Stimulated activated CD8-positive, alpha-beta memory T cell treated with anti-CD3 and anti-CD28 coated beads, Interleukin-12 subunit alpha, Interleukin-12 subunit beta, amount 100 ng/mL, for 24 hours (primary cell): Measurements from ENCODE around the gene FLNA.
"Not testable (repeated sequence)": the region's sequence is repeated elsewhere in the genome, so short reads cannot be mapped to it uniquely, and the experiment has no call there.

Experiments used
- DNase-seq: peaks from one replicate; pipeline ENCODE4 v3.0.0-alpha.2; 2020; ENCODE audit errors: extremely low read depth

The FLNA gene

GRCh38 chrX:154360155-154360713, 14.2 kb downstream of the FLNA start:
- no peak for DNase-seq

- no peak for DNase-seq
Observed at GRCh38 chrX:154359362-154360154, 14.9 kb downstream of the FLNA start.

DNA sequence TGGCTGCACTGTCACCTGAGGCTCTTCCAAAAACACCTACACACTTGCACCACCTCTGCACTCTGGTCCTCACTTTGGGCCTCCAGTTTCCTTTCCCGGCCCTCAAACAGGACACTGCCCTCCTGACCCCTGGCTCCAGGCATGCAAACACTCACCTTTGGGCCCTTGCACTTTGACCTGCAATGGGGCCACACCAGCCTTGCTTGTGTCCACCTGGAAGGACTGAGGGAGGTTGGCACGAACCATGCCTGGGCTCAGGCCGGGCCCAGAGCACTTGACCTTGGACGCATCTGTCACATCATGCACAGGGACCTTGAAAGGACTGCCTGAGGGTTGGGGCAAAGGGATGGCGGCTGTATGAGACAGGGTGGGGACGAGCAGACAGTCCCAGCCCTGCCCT, 15.6 kb downstream of the FLNA start:
- no peak for DNase-seq

DNA sequence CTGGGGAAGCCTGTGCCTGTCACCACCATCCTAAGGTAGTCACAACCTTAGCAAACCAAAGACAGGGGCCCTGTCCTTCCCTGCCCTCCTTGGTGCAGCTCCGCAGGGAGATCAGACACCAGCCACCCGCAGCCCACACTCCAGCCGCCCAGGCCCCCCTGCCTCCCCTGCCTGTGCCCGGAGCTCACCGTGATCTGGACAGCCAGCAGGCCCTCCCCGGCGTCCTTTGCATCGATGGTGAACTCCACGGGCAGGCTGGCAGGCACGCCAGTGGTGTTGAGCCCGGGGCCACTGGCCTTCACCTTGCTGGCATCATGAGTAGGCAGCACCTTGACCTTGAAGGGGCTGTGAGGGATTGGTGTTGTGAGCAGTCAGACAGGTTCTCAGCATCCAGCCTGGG, 16.4 kb downstream of the FLNA start:
- DNase-seq = no peak

- DNase-seq = no peak
Observed at GRCh38 chrX:154357205-154357604, 17.2 kb downstream of the FLNA start.

DNA sequence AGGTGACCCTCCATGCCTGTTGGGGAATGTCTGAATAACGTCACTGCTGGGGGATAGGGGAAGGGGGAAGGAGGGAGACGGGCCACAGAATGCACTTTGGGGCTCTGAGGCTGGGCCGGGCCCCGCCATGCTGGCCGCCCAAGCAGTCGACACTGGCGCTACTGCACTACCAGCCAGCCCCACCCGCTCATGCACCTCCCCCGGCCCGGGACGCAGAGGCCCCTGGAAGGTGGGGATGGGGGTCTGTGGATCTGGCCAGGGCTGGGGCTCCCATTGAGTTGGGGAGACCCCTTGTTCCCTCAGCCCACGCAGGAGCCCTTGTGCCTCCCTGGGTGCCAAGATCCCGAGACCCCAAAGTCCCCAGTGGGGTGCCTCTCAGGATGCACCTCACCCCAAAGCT, 17.8 kb downstream of the FLNA start:
- no peak for DNase-seq

DNA sequence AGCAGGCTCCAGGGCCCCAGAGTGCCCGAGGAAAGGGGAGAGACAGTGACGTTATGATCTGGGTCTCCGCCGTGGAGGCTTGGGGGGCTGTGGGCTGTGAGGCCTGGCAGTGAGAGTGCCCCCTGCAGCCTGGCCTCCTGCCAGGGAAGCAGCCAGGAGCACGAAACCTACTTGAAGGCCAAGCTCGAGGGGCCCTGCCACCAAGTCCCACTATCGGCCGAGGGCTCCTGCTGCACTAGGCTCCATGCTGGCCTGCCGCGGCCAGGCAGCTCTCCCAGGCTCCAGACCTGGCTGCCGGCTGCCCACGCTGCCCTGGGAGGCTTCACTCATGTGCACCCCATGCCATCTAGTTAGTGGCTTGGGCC, 18.7 kb downstream of the FLNA start:
- DNase-seq = no peak

GRCh38 chrX:154355094-154355775, 19.2 kb downstream of the FLNA start:
- no peak for DNase-seq

DNA sequence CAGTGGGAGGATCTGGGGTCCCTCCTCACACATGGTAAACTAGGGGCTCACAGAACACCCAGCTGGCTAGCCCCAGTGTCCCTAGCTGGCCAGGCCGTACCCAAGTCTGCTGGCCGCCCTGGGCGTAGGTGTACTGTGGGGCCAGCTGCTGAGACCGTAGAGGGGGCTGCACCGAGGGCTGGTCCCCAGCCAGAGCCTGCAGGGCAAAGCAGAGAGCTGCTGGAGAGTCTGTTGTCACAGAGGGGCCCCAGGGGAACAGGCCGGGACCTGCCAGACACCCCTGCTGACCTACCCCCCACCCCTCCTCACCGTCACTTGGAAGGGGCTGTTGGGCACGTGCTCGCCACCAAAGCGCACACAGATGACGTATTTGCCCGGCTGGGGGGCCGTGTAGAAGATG, 19.9 kb downstream of the FLNA start:
- DNase-seq = no peak

- DNase-seq = no peak
Observed at GRCh38 chrX:154354013-154354412, 20.4 kb downstream of the FLNA start.

DNA sequence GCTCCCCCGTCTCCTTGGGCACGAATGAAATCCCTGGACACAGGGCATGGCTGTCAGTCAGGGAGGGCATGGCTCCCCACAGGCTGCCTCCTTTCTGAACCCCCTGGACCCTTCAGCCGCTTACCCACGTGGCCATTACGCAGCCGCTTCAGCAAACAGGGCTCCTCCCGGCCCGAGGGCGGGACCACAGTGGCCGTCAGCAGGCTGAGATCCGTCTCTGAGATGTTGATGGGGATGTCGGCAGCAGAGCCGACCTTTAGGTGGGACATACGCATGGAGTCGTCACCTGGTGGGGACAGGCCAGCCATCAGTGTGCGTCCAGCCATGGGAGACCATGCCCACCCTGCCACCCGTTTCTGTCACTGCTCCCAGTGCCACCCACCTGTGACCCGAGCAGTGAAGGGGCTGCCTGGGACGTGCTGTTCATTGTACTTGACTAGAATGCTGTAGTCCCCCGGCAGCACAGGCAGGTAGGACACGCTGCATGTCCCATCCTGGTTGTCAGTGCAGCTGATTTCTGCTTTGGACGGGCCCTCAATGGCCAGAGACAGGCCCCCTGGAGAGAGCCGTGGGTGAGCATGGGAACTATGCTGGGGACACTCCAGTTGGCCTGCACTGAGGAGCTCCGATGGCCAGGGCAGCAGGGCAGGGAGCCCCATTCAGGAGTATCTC, 21.1 kb downstream of the FLNA start:
- no peak for DNase-seq

DNA sequence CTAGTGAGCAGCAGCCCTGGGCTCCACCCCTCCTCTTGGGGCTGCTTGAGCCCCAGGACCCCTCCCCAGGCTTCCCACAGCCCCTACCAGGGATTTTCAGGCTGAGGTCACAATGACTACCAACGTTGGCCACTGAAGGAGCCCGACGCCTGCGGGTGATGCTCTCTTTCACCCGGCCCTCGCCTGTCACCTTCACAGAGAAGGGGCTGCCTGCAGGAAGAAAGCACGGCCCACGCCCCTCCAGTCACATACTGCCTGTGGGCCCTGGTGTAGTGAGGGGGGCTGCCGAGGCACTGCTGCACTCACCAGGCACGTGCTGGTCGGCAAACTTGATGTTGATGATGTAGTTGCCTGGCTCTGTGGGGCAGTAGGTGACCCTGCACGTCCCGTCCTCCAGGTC, 22.0 kb downstream of the FLNA start:
- DNase-seq = no peak

- DNase-seq = no peak
Observed at GRCh38 chrX:154352012-154352401, 22.4 kb downstream of the FLNA start.

DNA sequence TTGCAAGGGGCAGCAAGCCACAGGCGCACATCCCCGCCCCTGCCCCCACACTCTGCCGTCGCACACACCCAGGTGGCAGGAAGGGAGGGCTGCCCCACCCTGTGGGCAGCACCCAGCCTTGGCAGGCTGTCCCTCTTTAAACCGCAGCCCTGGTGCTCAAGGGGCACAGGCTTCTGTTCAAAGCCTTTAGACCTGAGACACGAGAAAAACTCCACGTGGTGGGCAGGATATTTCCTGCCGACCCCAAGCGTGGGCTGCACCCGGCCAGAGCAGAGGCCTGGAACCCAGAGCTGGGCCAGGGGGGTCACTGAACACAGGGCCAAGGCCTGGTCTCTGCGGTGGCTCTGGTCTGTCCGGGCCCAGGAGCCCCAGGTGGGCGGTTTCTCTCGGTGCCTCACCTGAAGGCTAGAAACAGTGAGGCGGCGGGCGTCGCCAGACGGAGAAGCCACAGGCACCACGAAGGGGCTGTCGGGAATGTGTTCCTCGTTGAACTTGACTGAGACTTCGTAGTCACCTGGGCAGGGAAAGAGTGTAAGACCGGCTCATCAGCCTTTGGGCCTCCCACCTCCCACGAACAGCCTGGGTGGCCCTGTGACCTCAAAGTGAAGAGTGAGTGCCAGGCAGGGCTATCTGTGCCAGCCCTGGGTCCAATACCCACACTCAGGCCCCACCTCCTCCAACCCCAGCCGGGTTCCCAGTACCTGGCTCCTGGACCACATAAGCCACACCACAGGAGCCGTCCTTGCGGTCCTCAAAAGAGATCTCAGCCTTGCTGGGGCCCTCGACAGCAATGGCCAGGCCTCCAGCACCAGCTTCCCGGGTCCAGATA, 23.0 kb downstream of the FLNA start:
- DNase-seq = no peak

GRCh38 chrX:154350429-154351182, 23.8 kb downstream of the FLNA start:
- no peak for DNase-seq

GRCh38 chrX:154349979-154350378, 24.5 kb downstream of the FLNA start:
- no peak for DNase-seq

DNA sequence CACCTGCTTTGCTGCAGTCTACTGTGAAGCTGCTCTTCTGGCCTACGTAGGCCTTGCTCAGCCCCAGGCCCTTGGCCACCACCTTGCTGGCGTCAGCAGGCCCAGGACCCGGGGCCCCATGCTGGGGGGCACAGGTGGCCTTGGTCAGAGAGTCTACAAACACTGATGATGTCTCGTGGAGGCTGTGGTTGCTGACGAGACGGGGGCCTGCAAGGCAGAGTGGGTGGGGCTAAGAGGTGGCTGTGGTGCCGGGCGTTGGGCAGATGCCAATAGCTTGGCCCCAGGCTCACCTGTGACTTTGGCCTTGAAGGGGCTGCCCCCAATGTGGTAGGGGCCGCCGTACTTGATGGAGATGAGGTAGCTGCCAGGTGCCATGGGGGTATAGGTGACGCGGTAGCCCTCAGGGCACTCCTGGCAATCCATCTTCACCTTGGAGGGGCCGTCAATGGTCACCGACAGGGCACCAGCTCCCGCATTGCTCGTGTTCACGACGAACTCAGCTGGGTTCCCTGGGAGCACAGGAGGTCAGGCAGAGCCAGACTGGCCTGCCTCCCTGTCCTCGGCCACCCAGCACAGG, 25.0 kb downstream of the FLNA start:
- DNase-seq = no peak

DNA sequence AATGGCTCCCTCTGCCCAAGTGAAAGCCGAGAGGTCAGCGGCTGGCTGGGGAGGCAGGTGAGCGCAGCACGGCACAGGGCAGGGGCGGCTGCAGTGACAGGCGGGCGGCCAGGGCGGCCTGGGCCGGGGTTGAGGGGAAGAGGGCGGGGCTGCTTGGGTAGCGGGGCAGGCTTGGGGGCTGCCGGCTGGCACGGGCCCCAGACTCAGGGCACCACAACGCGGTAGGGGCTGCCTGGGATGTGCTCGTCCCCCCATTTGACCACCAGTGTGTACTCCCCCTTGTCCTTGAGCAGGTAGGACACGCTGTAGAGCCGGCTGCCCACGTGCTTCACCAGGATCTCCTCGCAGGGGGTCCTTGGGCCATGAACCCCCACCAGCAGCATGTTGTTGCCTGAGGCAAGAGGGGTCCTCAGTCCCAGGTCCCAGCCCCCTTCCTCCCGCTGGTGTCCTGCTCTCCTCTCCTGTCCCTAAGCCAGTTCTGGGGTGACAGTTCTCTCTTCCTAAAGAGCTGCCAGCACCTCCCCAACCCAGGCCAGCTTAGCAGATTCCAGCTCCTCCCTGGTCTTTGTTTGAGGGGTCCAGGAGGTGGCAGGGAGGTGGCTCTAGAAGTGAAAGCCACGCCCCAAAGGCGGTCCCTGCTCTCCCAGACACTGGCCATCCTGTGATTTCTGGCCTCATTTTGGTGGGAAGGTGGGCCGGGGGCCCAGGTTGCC, 25.6 kb downstream of the FLNA start:
- no peak for DNase-seq

DNA sequence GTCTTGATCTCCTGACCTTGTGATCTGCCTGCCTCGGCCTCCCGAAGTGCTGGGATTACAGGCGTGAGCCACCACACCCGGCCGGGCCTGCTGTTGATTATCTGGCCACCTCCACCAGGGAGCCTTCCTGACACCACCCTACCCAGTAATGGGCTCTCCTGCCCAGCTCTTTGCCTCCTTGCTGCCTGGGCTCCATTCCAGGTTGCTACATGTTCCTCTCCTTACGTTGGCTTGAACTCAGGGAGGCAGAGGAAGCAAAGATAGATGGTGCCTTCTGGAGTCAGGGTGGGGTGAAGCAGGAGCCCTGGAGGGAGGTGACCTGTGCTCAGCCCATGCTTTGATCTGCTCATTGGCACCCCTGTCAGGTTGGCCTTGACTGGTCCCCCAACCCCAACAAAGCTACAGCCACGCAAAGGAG, 26.3 kb downstream of the FLNA start:
- no peak for DNase-seq

DNA sequence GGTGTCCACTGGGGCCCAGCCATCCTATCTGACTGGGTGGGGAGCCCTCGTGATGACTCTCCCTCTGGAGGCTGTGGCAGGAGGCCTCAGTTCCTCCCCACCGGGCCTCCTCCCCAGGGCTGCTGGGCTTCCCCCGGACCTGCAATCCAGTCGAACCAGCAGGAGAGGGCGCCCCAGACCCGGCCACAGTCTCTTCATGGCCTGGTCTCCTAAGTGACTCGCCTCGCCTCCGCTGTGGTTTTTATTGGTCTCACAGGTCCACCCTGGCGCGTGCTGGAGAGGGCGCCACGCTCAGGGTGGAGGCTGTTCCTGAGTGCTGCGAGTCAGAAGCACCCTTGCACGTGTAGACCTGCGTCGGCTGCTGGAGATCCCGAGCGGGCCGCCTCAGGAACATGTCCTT, 30.8 kb downstream of the FLNA start:
- not testable (repeated sequence) for DNase-seq
